Pons (tissue), 1 donor: ENCODE results near the gene ZNF749.
"Not testable (repeated sequence)": the region's sequence is repeated elsewhere in the genome, so short reads cannot be mapped to it uniquely, and the experiment has no call there.

Experiments
- DNase-seq: peaks from one replicate; pipeline ENCODE4 v3.0.0-alpha.2; 2016; ENCODE audit warnings: low spot score

ZNF749 gene

DNA sequence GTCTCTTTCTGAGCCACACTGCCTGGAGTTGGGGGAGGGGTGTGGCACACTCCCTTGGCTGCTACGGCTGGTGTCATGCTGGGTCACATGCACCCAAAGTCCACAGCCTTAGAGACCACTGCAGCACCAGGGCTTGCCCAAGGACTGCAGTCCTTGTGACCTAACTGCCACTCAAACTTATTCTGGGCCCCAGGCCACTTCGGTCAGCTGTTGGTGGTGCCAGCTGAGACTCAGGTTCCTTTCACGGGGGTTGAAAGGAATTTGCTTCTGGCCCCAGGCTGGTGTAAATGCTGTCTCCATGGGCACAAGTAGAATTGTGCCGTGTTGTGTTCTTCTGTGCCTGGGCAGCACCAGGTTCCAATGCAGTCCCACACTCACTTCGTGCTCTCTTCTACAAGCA is 31.4 kb downstream of the ZNF749 start:
- no peak for DNase-seq

DNA sequence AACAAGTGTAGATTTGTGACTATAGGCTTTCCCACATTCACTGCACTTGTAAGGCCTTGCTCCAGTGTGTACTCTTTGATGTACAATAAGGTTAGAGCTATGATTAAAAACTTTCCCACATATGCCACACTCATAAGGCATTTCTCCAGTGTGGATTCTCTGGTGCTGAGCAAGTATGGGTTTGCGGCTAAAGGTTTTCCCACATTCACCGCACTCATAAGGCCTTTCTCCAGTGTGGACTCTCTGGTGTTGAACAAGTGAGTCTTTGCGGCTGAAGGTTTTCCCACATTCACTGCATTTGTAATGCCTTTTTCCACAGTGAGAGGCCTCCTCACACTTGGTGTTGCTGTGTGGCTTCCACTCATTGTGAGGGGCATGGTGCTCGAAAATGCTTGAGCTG is 38.5 kb downstream of the ZNF749 start:
- no peak for DNase-seq

DNA sequence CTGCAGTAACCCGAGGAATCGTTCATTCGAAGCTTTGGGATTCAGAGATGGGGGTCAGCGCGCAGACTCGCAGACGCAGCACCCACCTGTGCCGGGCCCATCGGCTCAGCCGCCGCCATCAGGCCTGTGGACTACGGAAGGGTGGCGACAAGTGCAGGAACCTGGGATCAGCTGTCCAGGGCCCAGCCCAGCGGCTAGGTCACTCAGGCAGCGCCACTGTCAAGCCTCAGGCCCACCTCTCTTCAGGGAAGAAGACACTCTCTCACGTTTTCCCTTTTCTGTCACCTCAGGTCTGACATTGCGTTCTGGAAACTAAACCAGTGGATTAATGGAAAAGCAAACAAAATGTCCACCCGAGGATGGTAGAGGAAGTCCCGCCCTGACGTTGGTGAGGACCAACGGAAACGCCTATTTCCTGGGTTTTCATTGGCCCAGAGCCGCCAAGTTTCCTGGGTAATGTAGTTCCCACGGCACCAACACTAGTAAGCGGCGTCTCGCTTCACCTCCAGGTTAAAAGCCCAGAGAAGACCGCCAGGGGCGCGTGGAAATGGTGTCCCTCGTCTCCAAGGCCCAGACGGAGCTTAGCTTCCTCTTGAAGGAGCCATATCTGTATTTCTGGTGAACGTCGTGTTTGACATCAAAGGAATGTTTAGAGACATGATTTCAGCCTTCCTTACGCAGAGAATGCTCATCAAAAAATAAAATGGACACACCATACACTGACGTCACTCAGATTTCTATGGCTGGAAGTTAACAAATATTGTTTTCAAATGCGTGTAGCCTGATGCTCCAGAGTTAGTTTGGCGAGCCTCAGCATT is 42.3 kb downstream of the ZNF749 start, which contains the start of gene ZNF772:
Gene ZNF772, minus strand, starts transcription at position 376 of the 818 bp plus-strand sequence. Its CDS starts 257 bp downstream, at position 119.
- DNase-seq, result peak; percentile 95

- peak; percentile 90 for DNase-seq
These were observed 52.6 kb downstream of the ZNF749 start, which contains the start of gene ZNF419 for GRCh38 chr19:57487477-57488298. Gene ZNF419, plus strand, starts transcription at chr19:57487750. Its CDS starts 201 bp downstream, at chr19:57487951.

- DNase-seq, result not testable (repeated sequence)
These were observed 53.1 kb downstream of the ZNF749 start for GRCh38 chr19:57488299-57488644.
